SH-SY5Y (cell line): ENCODE measurements around the gene ARHGAP5.

Source experiments
- GATA2 ChIP-seq: IDR thresholded peaks from 2 replicates; pipeline ENCODE4 v1.6.1; 2011; ENCODE audit warnings: mild to moderate bottlenecking, low read depth, low read length
- GATA3 ChIP-seq: IDR thresholded peaks from 2 replicates; pipeline ENCODE4 v1.6.1; 2011; ENCODE audit warnings: low read depth, mild to moderate bottlenecking, low read length, moderate library complexity

ARHGAP5 gene, protein sequence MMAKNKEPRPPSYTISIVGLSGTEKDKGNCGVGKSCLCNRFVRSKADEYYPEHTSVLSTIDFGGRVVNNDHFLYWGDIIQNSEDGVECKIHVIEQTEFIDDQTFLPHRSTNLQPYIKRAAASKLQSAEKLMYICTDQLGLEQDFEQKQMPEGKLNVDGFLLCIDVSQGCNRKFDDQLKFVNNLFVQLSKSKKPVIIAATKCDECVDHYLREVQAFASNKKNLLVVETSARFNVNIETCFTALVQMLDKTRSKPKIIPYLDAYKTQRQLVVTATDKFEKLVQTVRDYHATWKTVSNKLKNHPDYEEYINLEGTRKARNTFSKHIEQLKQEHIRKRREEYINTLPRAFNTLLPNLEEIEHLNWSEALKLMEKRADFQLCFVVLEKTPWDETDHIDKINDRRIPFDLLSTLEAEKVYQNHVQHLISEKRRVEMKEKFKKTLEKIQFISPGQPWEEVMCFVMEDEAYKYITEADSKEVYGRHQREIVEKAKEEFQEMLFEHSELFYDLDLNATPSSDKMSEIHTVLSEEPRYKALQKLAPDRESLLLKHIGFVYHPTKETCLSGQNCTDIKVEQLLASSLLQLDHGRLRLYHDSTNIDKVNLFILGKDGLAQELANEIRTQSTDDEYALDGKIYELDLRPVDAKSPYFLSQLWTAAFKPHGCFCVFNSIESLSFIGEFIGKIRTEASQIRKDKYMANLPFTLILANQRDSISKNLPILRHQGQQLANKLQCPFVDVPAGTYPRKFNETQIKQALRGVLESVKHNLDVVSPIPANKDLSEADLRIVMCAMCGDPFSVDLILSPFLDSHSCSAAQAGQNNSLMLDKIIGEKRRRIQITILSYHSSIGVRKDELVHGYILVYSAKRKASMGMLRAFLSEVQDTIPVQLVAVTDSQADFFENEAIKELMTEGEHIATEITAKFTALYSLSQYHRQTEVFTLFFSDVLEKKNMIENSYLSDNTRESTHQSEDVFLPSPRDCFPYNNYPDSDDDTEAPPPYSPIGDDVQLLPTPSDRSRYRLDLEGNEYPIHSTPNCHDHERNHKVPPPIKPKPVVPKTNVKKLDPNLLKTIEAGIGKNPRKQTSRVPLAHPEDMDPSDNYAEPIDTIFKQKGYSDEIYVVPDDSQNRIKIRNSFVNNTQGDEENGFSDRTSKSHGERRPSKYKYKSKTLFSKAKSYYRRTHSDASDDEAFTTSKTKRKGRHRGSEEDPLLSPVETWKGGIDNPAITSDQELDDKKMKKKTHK (N-terminal part only)

GRCh38 chr14:32077081-32078022, at the start of gene ARHGAP5:
Gene ARHGAP5, plus strand, starts transcription at chr14:32077304. Its CDS starts 13,366 bp downstream, at chr14:32090670.
- no peak for TF ChIP-seq GATA2
- no peak for TF ChIP-seq GATA3

GRCh38 chr14:32028599-32028998, 48.5 kb upstream of the ARHGAP5 start:
- no peak for TF ChIP-seq GATA3
- TF ChIP-seq GATA2 = no peak

DNA sequence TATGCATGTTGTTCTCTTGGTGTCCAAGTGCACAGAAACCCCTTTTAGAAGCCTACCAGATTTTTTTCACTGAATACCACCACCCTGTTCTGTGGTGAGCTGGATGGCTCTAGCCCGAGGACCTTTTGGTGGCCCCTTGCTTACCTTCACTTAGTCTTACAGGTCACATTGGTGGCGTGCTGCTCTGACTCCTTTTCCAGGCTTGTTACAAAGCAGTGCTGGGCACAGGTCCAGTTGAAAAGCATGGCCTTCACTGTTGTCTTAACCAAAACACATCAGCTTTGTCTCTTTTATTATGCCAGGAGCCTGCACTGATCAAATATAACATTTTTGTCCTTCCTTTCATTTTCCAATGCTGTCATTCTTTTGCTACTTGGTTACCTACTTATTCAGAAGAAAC, 43.6 kb upstream of the ARHGAP5 start:
- no peak for TF ChIP-seq GATA3
- TF ChIP-seq GATA2 = no peak

DNA sequence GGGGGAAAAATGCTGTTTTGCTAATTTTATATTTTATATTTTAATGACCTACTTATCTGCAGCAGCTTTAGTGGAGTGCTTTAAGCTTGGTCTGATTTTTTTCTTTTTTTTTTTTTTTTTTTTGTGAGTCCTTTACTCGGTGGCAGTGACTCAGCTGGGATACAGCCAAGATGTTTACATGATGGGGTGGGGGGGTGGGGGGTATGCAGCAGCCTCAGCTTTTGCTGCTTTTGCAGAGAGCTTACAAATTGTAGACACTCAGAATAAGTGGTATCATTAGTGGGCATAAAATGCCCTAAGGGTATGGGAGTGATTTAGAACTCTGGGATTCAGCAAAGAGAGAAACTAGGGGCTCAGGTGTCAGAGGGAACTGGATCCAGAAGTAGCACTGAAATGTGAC, 38.2 kb upstream of the ARHGAP5 start:
- no peak for TF ChIP-seq GATA3
- no peak for TF ChIP-seq GATA2

- TF ChIP-seq GATA2 (no peak), GATA3 (no peak)
Measured at GRCh38 chr14:32039401-32040030, 37.6 kb upstream of the ARHGAP5 start.

GRCh38 chr14:32043624-32044023, 33.5 kb upstream of the ARHGAP5 start:
- TF ChIP-seq GATA2 (no peak), GATA3 (no peak)

DNA sequence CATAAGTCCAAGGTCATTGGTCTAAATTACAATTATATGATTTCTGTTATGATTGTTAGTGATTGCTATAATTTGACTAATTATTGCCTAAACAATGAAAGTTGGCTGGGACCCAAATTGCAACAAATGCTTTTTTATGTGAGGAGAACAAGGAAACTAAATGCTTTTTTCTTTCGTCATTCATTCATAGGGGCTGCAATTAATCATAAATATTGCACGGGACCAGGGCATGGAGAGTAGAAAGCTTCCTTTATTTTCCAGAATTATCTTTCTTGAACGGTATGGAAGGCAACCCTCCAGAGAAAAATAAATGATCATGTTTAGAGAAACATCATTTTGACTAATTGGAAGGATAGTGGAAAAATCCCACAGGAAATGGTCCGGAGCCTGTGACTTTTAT, 32.6 kb upstream of the ARHGAP5 start:
- no peak for TF ChIP-seq GATA2
- TF ChIP-seq GATA3 = no peak

GRCh38 chr14:32047791-32048190, 29.3 kb upstream of the ARHGAP5 start:
- TF ChIP-seq GATA3 (no peak), GATA2 (no peak)

DNA sequence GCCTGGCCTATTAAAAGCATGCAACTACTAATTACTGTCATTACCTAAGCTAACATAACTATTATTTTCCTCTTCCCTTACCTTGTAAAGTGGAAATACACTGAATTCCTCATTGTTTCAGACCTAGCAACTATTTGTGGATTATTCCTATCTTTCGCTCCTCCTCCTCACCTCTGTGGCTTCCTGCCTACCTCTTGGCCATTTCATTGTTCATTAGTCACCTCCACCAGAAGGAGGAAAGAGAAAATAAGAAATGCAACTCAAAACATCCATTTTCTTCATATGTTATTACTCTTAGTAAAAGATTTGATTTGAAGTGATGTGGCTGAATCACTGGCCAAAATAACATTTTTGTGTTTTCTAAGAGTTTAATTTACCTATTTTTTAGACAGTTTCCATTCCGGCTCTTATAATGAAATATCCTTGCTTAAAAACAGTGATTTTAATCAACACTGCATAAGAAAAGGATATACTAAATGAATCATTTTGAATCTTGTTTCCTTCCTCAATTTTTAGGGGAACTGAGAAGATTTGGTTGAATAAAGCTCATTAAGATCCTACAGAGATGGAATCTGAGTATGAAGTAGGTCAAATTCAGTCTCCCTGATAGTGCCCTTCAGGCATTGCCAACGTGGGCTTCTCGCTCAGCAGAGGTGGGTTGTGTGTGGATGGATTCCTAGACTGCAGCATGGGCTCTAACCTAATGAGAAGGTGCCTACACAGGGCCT, 27.6 kb upstream of the ARHGAP5 start:
- no peak for TF ChIP-seq GATA2
- no peak for TF ChIP-seq GATA3

- TF ChIP-seq GATA2 (no peak), GATA3 (no peak)
Measured at GRCh38 chr14:32050878-32051277, 26.2 kb upstream of the ARHGAP5 start.

DNA sequence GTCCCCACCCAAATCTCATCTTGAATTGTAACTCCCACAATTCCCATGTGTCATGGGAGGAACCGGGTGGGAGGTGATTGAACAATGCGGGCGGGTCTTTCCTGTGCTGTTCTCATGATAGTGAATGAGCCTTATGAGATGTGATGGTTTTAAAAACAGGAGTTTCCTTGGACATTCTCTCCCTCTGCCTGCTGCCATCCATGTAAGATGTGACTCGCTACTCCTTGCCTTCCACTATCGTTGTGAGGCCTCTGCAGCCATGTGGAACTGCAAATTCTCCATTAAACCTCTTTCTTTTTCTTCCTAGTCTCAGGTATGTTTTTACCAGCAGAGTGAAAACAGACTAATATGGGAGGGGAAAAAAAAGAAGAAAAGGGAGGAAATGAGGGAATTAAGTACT, 22.6 kb upstream of the ARHGAP5 start:
- TF ChIP-seq GATA2 (no peak), GATA3 (no peak)

- TF ChIP-seq GATA2 = no peak
- TF ChIP-seq GATA3 = no peak
Measured at GRCh38 chr14:32055175-32055574, 21.9 kb upstream of the ARHGAP5 start.

DNA sequence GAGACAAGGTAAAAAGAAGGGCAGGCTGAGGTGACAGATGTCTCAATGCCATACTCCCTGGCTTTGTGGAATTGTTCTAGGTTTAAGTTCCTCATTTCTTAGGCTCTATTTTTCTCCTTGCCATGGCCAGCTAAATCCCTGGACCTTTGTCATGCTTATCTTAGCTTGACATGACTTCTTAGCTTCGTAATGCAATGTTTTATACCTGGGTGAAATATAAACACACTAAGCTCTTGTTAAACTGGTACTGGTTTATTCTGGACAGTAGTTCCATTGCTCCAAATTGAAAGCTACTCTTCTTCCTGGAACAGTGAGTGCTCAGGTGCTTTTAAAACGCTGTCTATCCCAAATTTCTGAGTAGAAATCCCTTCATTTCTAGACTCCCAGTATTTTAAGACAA, 17.4 kb upstream of the ARHGAP5 start:
- TF ChIP-seq GATA3 (no peak), GATA2 (no peak)
